Ishikawa (cell line): ENCODE data around the gene FAM20C.

Experiments used
- CEBPB ChIP-seq: IDR thresholded peaks from 2 replicates; pipeline ENCODE4 v1.6.1; 2012
- CREB1 ChIP-seq: IDR thresholded peaks from 2 replicates; pipeline ENCODE4 v1.6.1; 2012; ENCODE audit warnings: low read depth
- EGR1 ChIP-seq: IDR thresholded peaks from 2 replicates; pipeline ENCODE4 v1.6.1; 2012
- EP300 ChIP-seq: IDR thresholded peaks from 2 replicates; pipeline ENCODE4 v1.6.1; 2012; ENCODE audit warnings: borderline replicate concordance
- FOXM1 ChIP-seq: IDR thresholded peaks from 2 replicates; pipeline ENCODE4 v1.6.1; 2012; ENCODE audit warnings: low read depth, borderline replicate concordance
- MAX ChIP-seq: IDR thresholded peaks from 2 replicates; pipeline ENCODE4 v1.6.1; 2012
- NFIC ChIP-seq: IDR thresholded peaks from 2 replicates; pipeline ENCODE4 v1.6.1; 2012
- RAD21 ChIP-seq: IDR thresholded peaks from 2 replicates; pipeline ENCODE4 v1.6.1; 2012; ENCODE audit warnings: low read depth
- REST ChIP-seq: IDR thresholded peaks from 2 replicates; pipeline ENCODE4 v1.6.1; 2012; ENCODE audit warnings: low read depth, mild to moderate bottlenecking
- TAF1 ChIP-seq: IDR thresholded peaks from 2 replicates; pipeline ENCODE4 v1.6.1; 2012; ENCODE audit warnings: low read depth, mild to moderate bottlenecking
- TCF12 ChIP-seq: IDR thresholded peaks from 2 replicates; pipeline ENCODE4 v1.6.1; 2012; ENCODE audit warnings: low read depth
- TEAD4 ChIP-seq: IDR thresholded peaks from 2 replicates; pipeline ENCODE4 v1.6.1; 2012
- USF1 ChIP-seq: IDR thresholded peaks from 2 replicates; pipeline ENCODE4 v1.6.1; 2012
- YY1 ChIP-seq: IDR thresholded peaks from 2 replicates; pipeline ENCODE4 v1.6.1; 2012; ENCODE audit warnings: low read depth
- ZBTB7A ChIP-seq: IDR thresholded peaks from 2 replicates; pipeline ENCODE4 v1.6.1; 2012; ENCODE audit warnings: low read depth

Gene FAM20C

GRCh38 chr7:207418-208129 lies 15.2 kb downstream of the FAM20C start:
- no peak for TF ChIP-seq FOXM1
- no peak for TF ChIP-seq TCF12
- TF ChIP-seq EP300 = no peak
- no peak for TF ChIP-seq CEBPB
- TF ChIP-seq RAD21 = no peak
- no peak for TF ChIP-seq USF1
- TF ChIP-seq YY1 = no peak
- TF ChIP-seq TAF1 = no peak
- no peak for TF ChIP-seq NFIC
- TF ChIP-seq REST = no peak
- no peak for TF ChIP-seq EGR1
- no peak for TF ChIP-seq MAX
- no peak for TF ChIP-seq ZBTB7A
- no peak for TF ChIP-seq CREB1
- TF ChIP-seq TEAD4 = no peak

GRCh38 chr7:208130-208673 lies 15.8 kb downstream of the FAM20C start:
- no peak for TF ChIP-seq REST
- no peak for TF ChIP-seq EP300
- no peak for TF ChIP-seq FOXM1
- TF ChIP-seq TEAD4 = no peak
- no peak for TF ChIP-seq ZBTB7A
- TF ChIP-seq CEBPB = no peak

- TF ChIP-seq NFIC = no peak
- TF ChIP-seq CREB1 = no peak
- no peak for TF ChIP-seq YY1
- no peak for TF ChIP-seq RAD21
- no peak for TF ChIP-seq CEBPB
- TF ChIP-seq EP300 = no peak
- TF ChIP-seq REST = no peak
- TF ChIP-seq TAF1 = no peak
- TF ChIP-seq TEAD4 = no peak
- TF ChIP-seq FOXM1 = no peak
- TF ChIP-seq TCF12 = no peak
- TF ChIP-seq MAX = no peak
- no peak for TF ChIP-seq USF1
- TF ChIP-seq EGR1 = no peak
- TF ChIP-seq ZBTB7A = no peak
Observed at GRCh38 chr7:208816-209215, 16.4 kb downstream of the FAM20C start.

GRCh38 chr7:209416-209815 lies 17.0 kb downstream of the FAM20C start:
- TF ChIP-seq YY1 = no peak
- no peak for TF ChIP-seq CREB1
- no peak for TF ChIP-seq USF1
- TF ChIP-seq RAD21 = no peak
